ENCODE results near the gene PRKN.

Gene PRKN

GRCh38 chr6:161546632-161547031 lies 1180.9 kb downstream of the PRKN start:
- Histone ChIP-seq H4K20me1 (ENCODE audit: insufficient read depth, low read length) (no peaks in the 10 kb centered on the region), H3K9me3 (ENCODE audit: insufficient read depth, low read length, severe bottlenecking) (no peaks in the 10 kb centered on the region), H3K4me1 (ENCODE audit: insufficient read depth, low read length) (no peaks in the 10 kb centered on the region), H2AFZ (ENCODE audit: low read depth, low read length) (no peak overlapping the region), H3K9ac (ENCODE audit: low read depth, low read length) (no peak overlapping the region), H3K27me3 (ENCODE audit: insufficient read depth, low read length, poor library complexity) (no peaks in the 10 kb centered on the region), H3K4me2 (ENCODE audit: insufficient read depth, low read length) (no peak overlapping the region), H3K4me3 (ENCODE audit: low read depth in 1 of 2, low read length in 2 of 2) (no peak overlapping the region), H3K36me3 (ENCODE audit: insufficient read depth, low read length) (no peaks in the 10 kb centered on the region), H3K27ac (ENCODE audit: low read length) (no peak overlapping the region), H3K79me2 (ENCODE audit: insufficient read depth, low read length) (no peaks in the 10 kb centered on the region)
- ATAC-seq (ENCODE audit: insufficient read depth, low read depth) (no peak), DNase-seq (no peak)
- TF ChIP-seq CTCF (IDR thresholded peaks at IDR 0.05; ENCODE audit: borderline replicate concordance, extremely low read depth, low read length, poor library complexity, severe bottlenecking) (no peak), EZH2 (IDR thresholded peaks at IDR 0.05; ENCODE audit: borderline replicate concordance, low read depth, low read length, severe bottlenecking) (no peak)

- no peak for ATAC-seq (ENCODE audit: insufficient read depth, low read depth)
- no peak overlapping the region for H2AFZ ChIP-seq (ENCODE audit: low read depth, low read length)
- no peak overlapping the region for H3K4me3 ChIP-seq (ENCODE audit: low read depth in 1 of 2, low read length in 2 of 2)
- H3K36me3 ChIP-seq (ENCODE audit: insufficient read depth, low read length) = no peaks in the 10 kb centered on the region
- H4K20me1 ChIP-seq (ENCODE audit: insufficient read depth, low read length) = no peaks in the 10 kb centered on the region
- no peak overlapping the region for H3K4me2 ChIP-seq (ENCODE audit: insufficient read depth, low read length)
- H3K4me1 ChIP-seq (ENCODE audit: insufficient read depth, low read length) = no peaks in the 10 kb centered on the region
- no peak overlapping the region for H3K27ac ChIP-seq (ENCODE audit: low read length)
- H3K27me3 ChIP-seq (ENCODE audit: insufficient read depth, low read length, poor library complexity) = no peaks in the 10 kb centered on the region
- no peak for TF ChIP-seq CTCF (IDR thresholded peaks at IDR 0.05; ENCODE audit: borderline replicate concordance, extremely low read depth, low read length, poor library complexity, severe bottlenecking)
- TF ChIP-seq EZH2 (IDR thresholded peaks at IDR 0.05; ENCODE audit: borderline replicate concordance, low read depth, low read length, severe bottlenecking) = no peak
- H3K9me3 ChIP-seq (ENCODE audit: insufficient read depth, low read length, severe bottlenecking) = no peaks in the 10 kb centered on the region
- no peak for DNase-seq
- no peak overlapping the region for H3K9ac ChIP-seq (ENCODE audit: low read depth, low read length)
- no peaks in the 10 kb centered on the region for H3K79me2 ChIP-seq (ENCODE audit: insufficient read depth, low read length)
Observed at GRCh38 chr6:161545741-161546140, 1181.8 kb downstream of the PRKN start.

GRCh38 chr6:161544801-161545480 lies 1182.6 kb downstream of the PRKN start:
- Histone ChIP-seq H3K4me1 (ENCODE audit: insufficient read depth, low read length) (no peaks in the 10 kb centered on the region), H3K4me2 (ENCODE audit: insufficient read depth, low read length) (no peak overlapping the region), H3K4me3 (ENCODE audit: low read depth in 1 of 2, low read length in 2 of 2) (no peak overlapping the region), H3K9me3 (ENCODE audit: insufficient read depth, low read length, severe bottlenecking) (no peaks in the 10 kb centered on the region), H3K27ac (ENCODE audit: low read length) (no peak overlapping the region), H4K20me1 (ENCODE audit: insufficient read depth, low read length) (no peaks in the 10 kb centered on the region), H2AFZ (ENCODE audit: low read depth, low read length) (no peak overlapping the region), H3K36me3 (ENCODE audit: insufficient read depth, low read length) (no peaks in the 10 kb centered on the region), H3K79me2 (ENCODE audit: insufficient read depth, low read length) (no peaks in the 10 kb centered on the region), H3K27me3 (ENCODE audit: insufficient read depth, low read length, poor library complexity) (no peaks in the 10 kb centered on the region), H3K9ac (ENCODE audit: low read depth, low read length) (no peak overlapping the region)
- TF ChIP-seq CTCF (IDR thresholded peaks at IDR 0.05; ENCODE audit: borderline replicate concordance, extremely low read depth, low read length, poor library complexity, severe bottlenecking) (no peak), EZH2 (IDR thresholded peaks at IDR 0.05; ENCODE audit: borderline replicate concordance, low read depth, low read length, severe bottlenecking) (no peak)
- ATAC-seq (ENCODE audit: insufficient read depth, low read depth) (no peak), DNase-seq (no peak)

Data from DND-41 (cell line).